GM12878 (cell line): ENCODE data around the gene IPP.

ENCODE experiments used
- GABPA ChIP-seq: IDR thresholded peaks from 2 replicates; pipeline ENCODE4 v1.6.1; 2014; ENCODE audit warnings: antibody characterized with exemption, low read depth, mild to moderate bottlenecking, inconsistent platforms
- NFIC ChIP-seq: IDR thresholded peaks from 2 replicates; pipeline ENCODE4 v1.6.1; 2012; ENCODE audit warnings: low read depth, mild to moderate bottlenecking, inconsistent platforms, low read length, moderate library complexity
- POLR2AphosphoS2 ChIP-seq: IDR thresholded peaks from 2 replicates; pipeline ENCODE4 v1.6.1; 2011; ENCODE audit warnings: low read depth, mild to moderate bottlenecking, low read length, improper control_type of control experiment, moderate library complexity
- POLR2AphosphoS5 ChIP-seq: IDR thresholded peaks from 2 replicates; pipeline ENCODE4 v1.6.1; 2011; ENCODE audit warnings: mild to moderate bottlenecking, low read length, inconsistent platforms
- SREBF2 ChIP-seq: IDR thresholded peaks from 2 replicates; pipeline ENCODE4 v1.6.1; 2012; ENCODE audit warnings: mild to moderate bottlenecking, low read length
- TCF12 ChIP-seq: IDR thresholded peaks from 2 replicates; pipeline ENCODE4 v1.6.1; 2011; ENCODE audit warnings: low read depth, mild to moderate bottlenecking, low read length
- TF ChIP-seq, protein P1 (sequence below), 3 experiments: IDR thresholded peaks in 2 of 3; conservative IDR thresholded peaks in 1 of 3; 2 replicates each; pipeline ENCODE4 v1.5.1; 2011; ENCODE audit warnings: low read depth in 3 of 3, low read length in 3 of 3, mild to moderate bottlenecking in 3 of 3, control low read depth in 2 of 3, moderate library complexity in 2 of 3, inconsistent platforms in 1 of 3, mixed read lengths in 1 of 3; ENCODE audit not compliant: control insufficient read depth in 2 of 3, insufficient read depth in 1 of 3; ENCODE audit errors: extremely low read depth in 1 of 3

DNA sequence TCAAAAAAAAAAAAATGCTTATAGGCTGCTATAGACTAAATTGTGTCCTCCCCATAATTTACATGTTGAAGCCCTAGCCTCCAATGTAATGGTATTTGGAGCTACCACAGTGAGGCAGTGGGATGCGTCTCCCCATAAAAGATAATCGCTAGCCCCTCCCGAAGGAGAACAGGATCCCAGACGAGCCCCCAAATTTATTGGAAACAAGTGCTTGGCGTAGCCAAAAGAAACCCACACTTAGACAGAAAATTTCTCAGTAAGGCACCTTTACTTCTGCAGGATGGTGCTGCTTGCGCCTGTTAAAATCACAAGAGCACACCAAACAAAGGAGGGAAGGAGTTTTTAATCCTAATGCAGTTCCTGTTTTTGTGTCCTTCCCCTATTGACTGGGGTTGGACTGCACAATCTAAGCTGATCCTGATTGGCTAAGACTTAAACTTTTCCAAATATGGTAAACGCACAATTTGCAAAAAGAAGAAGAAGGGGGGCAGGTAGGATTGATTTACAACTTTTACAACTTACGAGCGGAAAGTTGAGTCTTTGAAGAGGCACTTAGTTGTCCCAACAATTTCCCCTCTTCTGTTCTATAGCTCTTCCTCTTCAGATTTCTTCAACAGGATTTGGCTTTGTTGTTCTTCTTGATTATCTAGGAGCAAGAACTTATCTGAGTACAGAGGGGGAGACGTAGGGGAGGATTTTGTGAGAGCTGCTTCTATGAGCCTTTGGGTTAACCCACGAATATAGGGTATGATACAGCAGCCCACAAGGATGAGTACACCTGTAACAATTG is 3.0 kb upstream of the IPP start:
- TF ChIP-seq NFIC (no peak), TCF12 (no peak), SREBF2 (no peak), POLR2AphosphoS2 (no peak), POLR2AphosphoS5 (no peak), GABPA (no peak)
- TF ChIP-seq, protein P1, sequence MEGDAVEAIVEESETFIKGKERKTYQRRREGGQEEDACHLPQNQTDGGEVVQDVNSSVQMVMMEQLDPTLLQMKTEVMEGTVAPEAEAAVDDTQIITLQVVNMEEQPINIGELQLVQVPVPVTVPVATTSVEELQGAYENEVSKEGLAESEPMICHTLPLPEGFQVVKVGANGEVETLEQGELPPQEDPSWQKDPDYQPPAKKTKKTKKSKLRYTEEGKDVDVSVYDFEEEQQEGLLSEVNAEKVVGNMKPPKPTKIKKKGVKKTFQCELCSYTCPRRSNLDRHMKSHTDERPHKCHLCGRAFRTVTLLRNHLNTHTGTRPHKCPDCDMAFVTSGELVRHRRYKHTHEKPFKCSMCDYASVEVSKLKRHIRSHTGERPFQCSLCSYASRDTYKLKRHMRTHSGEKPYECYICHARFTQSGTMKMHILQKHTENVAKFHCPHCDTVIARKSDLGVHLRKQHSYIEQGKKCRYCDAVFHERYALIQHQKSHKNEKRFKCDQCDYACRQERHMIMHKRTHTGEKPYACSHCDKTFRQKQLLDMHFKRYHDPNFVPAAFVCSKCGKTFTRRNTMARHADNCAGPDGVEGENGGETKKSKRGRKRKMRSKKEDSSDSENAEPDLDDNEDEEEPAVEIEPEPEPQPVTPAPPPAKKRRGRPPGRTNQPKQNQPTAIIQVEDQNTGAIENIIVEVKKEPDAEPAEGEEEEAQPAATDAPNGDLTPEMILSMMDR (IDR thresholded peaks at IDR 0.05 in 2 of 3, conservative IDR thresholded peaks at IDR 0.05 in 1 of 3; ENCODE audit: control insufficient read depth in 2 of 3, extremely low read depth in 1 of 3, insufficient read depth in 1 of 3, low read depth in 3 of 3, low read length in 3 of 3) = no peak
